ENCODE measurements around the gene CCDC33.

DNA sequence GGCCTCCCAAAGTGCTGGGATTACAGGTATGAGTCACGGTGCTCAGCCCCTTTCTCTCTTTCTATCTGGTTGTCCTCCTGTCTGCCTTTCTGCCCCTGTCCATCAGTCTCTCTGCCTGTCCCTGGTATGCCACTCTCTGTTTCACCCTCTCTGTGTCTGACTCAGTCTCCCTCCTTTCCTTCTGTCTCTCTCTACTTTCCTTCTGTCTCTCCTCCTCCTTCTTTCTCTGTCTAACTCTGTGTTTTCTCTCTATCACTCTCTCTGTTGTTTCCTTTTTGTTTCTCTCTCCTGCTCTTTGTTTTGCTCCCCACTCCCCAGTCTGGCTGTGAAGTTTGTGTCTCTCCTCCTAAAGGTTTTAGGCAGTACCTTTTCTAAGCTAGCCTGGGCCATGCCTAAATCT is 24.5 kb upstream of the CCDC33 start:
- TF ChIP-seq ZNF274 (IDR thresholded peaks at IDR 0.05; ENCODE audit: low read depth, low read length) = no peak
- no peak for TF ChIP-seq YY1 (IDR thresholded peaks at IDR 0.05; ENCODE audit: insufficient read depth, insufficient read length)
